ENCODE measurements around the gene RSPH1.

- TF ChIP-seq CTCF (IDR thresholded peaks at IDR 0.05) (no peak), POLR2A (IDR thresholded peaks at IDR 0.05) (no peak)
Observed at GRCh38 chr21:42459546-42460215, 36.3 kb downstream of the RSPH1 start.
